Esophagus (tissue), 2 donors: ENCODE results near the gene HOXA7. TPM values are rescaled to one million over a fixed set of nuclear protein-coding genes. Genes with fewer than 3 reads are reported as not detected.

ENCODE experiments used
- H3K27ac ChIP-seq, 2 donors: one replicate each; pipeline ENCODE4 v1.5.1; 2013; ENCODE audit warnings: low read depth in 2 of 2, mild to moderate bottlenecking in 2 of 2, inconsistent platforms in 1 of 2, low read length in 1 of 2, moderate library complexity in 1 of 2
- H3K27me3 ChIP-seq, 2 donors: one replicate each; pipeline ENCODE4 v1.6.1; 2013; ENCODE audit warnings: low read length in 2 of 2, control low read depth in 1 of 2, mild to moderate bottlenecking in 1 of 2; ENCODE audit not compliant: insufficient read depth in 2 of 2, control insufficient read depth in 1 of 2
- H3K36me3 ChIP-seq, 2 donors: one replicate each; pipeline ENCODE4 v1.6.1; 2013; ENCODE audit warnings: low read length in 1 of 2; ENCODE audit not compliant: control insufficient read depth in 2 of 2, insufficient read depth in 2 of 2
- H3K4me1 ChIP-seq, 2 donors: one replicate each; pipeline ENCODE4 v1.6.1; 2013; ENCODE audit warnings: low read length in 1 of 2; ENCODE audit not compliant: control insufficient read depth in 2 of 2, insufficient read depth in 2 of 2
- H3K4me3 ChIP-seq, 2 donors: one replicate each; pipeline ENCODE4 v1.5.1; 2013; ENCODE audit warnings: low read length in 2 of 2, mild to moderate bottlenecking in 2 of 2, low read depth in 1 of 2, moderate library complexity in 1 of 2
- H3K9me3 ChIP-seq, 2 donors: one replicate each; pipeline ENCODE4 v1.6.1; 2013; ENCODE audit warnings: mild to moderate bottlenecking in 2 of 2, low read depth in 1 of 2, low read length in 1 of 2, moderate library complexity in 1 of 2; ENCODE audit not compliant: control insufficient read depth in 2 of 2, insufficient read depth in 1 of 2
- WGBS, 2 donors: extraction: QIAGEN DNeasy Blood & Tissue Kit; methylation state at CpG; one replicate each; pipeline ENCODE4 v1.1.7; 2013; 5-methylcytosine and 5-hydroxymethylcytosine counted together
- polyA plus RNA-seq, 2 donors: library from polyadenylated mRNA; stranded (reverse); fragments of 200-250 nt; gene quantifications; one replicate each; pipeline ENCODE4 v1.2.3, GENCODE V29; 2013
- donor health status: healthy with polysubstance abuse.
- donor health status: Bipolar disorder and iron deficiency.

Gene HOXA7
- polyA plus RNA-seq, 2 donors: 1.5 to 1.8 TPM

- Histone ChIP-seq H3K27ac (no peak overlapping the region), H3K4me1 (peaks cover 26 to 28% of the 10 kb centered on the region in 2 donors)
- 8% methylated on average over 46 of the region's 46 CpGs for WGBS, 2 donors
Measured at GRCh38 chr7:27187475-27188385, 31.3 kb upstream of the HOXA7 start.

GRCh38 chr7:27186668-27187474 is 30.4 kb upstream of the HOXA7 start:
- H3K36me3 ChIP-seq: no peaks in the 10 kb centered on the region
- peaks cover 11 to 78% of the 10 kb centered on the region in 2 donors for H3K27me3 ChIP-seq
- H3K27ac ChIP-seq: no peak overlapping the region
- H3K4me3 ChIP-seq: no peak overlapping the region
- peaks cover 0 to 6% of the 10 kb centered on the region in 2 donors for H3K9me3 ChIP-seq
- WGBS, 2 donors: 28 to 48% methylated on average over 4 of the region's 4 CpGs
- peaks cover 21 to 23% of the 10 kb centered on the region in 2 donors for H3K4me1 ChIP-seq

More at GRCh38 chr7:27187475-27188385, 31.3 kb upstream of the HOXA7 start:
- Histone ChIP-seq H3K36me3 (no peaks in the 10 kb centered on the region), H3K27me3 (peaks cover 8 to 79% of the 10 kb centered on the region in 2 donors), H3K4me3 (peak overlapping the region in 1 of 2 donors; percentile 2), H3K9me3 (peaks cover 0 to 6% of the 10 kb centered on the region in 2 donors)

DNA sequence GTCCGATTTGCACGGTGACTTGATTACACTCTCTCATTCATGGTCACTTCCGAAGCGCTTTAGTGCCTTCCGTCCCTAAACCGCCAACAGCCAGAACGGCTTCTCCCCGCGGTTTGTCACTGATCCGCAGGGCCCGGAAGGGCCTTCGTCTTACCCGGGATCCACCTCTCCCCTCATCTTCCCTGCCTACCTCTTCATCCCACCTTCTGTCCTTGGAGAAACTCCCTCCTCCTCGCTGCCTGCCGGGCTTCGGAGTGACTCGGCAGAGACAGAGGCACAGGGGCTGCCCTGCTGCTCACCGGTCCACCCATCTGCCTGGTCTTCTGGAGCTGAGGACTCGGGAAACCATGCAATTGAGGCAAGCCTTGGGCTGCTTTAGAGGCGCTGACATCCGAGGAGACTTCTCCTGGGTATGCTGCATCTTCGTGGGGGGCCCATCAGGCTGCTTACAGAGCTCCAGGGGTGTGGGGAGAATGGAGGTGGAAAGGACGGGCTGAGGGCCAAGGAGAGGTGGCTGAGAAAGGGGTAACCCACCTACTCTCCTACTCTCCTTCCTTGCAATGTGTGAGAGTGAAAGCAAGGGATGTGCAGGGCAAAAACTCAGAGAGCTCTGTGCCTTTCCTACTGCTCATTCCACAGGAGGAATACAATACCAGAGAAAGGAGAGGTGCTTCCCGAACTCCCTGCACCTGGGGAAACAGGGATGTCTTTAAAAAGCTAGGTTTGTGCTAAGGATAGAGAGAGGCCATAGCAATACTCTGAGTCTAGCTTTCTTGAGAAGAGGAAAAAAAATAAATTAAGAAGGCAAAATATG is 29.6 kb upstream of the HOXA7 start:
- 12 to 15% methylated on average over 24 of the region's 24 CpGs for WGBS, 2 donors
- Histone ChIP-seq H3K27ac (no peak overlapping the region), H3K4me3 (no peak overlapping the region), H3K4me1 (peaks cover 20 to 23% of the 10 kb centered on the region in 2 donors), H3K36me3 (no peaks in the 10 kb centered on the region), H3K27me3 (peaks cover 4 to 73% of the 10 kb centered on the region in 2 donors), H3K9me3 (peaks cover 0 to 6% of the 10 kb centered on the region in 2 donors)

- H3K27me3 ChIP-seq: peaks cover 7 to 71% of the 10 kb centered on the region in 2 donors
- 9 to 12% methylated on average over 43 of the region's 43 CpGs for WGBS, 2 donors
- H3K4me3 ChIP-seq: peak within 1 kb of the TSS; percentile 33 to 44
- peaks cover 19 to 23% of the 10 kb centered on the region in 2 donors for H3K4me1 ChIP-seq
- H3K36me3 ChIP-seq: no peaks in the 10 kb centered on the region
- H3K27ac ChIP-seq: no peak within 1 kb of the TSS
- peaks cover 0 to 6% of the 10 kb centered on the region in 2 donors for H3K9me3 ChIP-seq
Measured at GRCh38 chr7:27185013-27185853, 28.8 kb upstream of the HOXA7 start, which contains the start of gene HOXA11. TSS of gene HOXA11 (minus strand) at chr7:27185232. CDS start at chr7:27185144, 88 bp downstream.

DNA sequence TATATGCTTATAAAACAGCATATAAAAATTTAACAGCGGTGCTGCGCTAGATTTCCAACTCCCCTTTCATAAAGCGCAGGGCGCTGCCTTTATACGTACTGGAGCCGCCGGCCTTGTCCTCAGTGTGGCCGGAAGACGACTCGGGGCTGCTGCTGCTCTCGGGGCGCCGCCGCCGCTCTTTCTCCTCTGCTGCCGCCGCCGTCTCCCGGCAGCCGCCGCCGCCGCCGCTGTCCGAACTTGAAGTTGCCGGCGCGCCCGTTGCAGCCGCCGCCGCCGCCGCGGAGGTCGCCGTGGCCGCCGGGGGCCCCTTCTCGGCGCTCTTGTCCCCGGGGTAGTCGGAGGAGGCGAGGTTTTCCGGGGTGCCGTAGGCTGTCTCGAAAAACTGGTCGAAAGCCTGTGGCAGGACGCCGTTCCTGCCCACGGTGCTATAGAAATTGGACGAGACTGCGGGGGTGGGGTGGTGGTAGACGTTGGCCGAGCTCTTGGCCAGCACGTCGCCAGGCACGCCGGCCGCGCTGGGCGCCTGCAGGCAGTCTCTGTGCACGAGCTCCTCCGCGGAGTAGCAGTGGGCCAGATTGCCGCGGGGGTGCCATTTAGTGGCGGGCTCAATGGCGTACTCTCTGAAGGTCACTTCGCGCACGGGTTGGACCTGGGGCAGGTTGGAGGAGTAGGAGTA is 28.0 kb upstream of the HOXA7 start:
- Histone ChIP-seq H3K4me1 (peaks cover 19 to 25% of the 10 kb centered on the region in 2 donors), H3K36me3 (no peaks in the 10 kb centered on the region), H3K27ac (no peak overlapping the region), H3K4me3 (peak overlapping the region; percentile 33 to 44), H3K27me3 (peaks cover 7 to 76% of the 10 kb centered on the region in 2 donors), H3K9me3 (peaks cover 0 to 3% of the 10 kb centered on the region in 2 donors)
- WGBS, 2 donors: 2 to 3% methylated on average over 65 to 72 of the region's 72 CpGs

- Histone ChIP-seq H3K27ac (no peak overlapping the region), H3K9me3 (peaks cover 0 to 3% of the 10 kb centered on the region in 2 donors), H3K4me3 (peak overlapping the region in 1 of 2 donors; percentile 44), H3K27me3 (peaks cover 7 to 70% of the 10 kb centered on the region in 2 donors), H3K4me1 (peaks cover 14 to 21% of the 10 kb centered on the region in 2 donors), H3K36me3 (no peaks in the 10 kb centered on the region)
- 6 to 8% methylated on average over 30 of the region's 30 CpGs for WGBS, 2 donors
Measured at GRCh38 chr7:27183682-27184336, 27.3 kb upstream of the HOXA7 start.

GRCh38 chr7:27182861-27183681 is 26.6 kb upstream of the HOXA7 start:
- peaks cover 0 to 3% of the 10 kb centered on the region in 2 donors for H3K9me3 ChIP-seq
- peaks cover 7 to 64% of the 10 kb centered on the region in 2 donors for H3K27me3 ChIP-seq
- WGBS, 2 donors: 14 to 15% methylated on average over 36 to 39 of the region's 39 CpGs
- no peak overlapping the region for H3K4me3 ChIP-seq
- H3K27ac ChIP-seq: no peak overlapping the region
- H3K4me1 ChIP-seq: peaks cover 7 to 19% of the 10 kb centered on the region in 2 donors
- H3K36me3 ChIP-seq: no peaks in the 10 kb centered on the region
